Spleen (tissue), 11 donors: Measurements from ENCODE around the gene CD164. TPM values are rescaled to one million over a fixed set of nuclear protein-coding genes. Genes with fewer than 3 reads are reported as not detected.

Experiments used
- DNase-seq: peaks from one replicate; pipeline ENCODE4 v3.0.0-alpha.2; 2020
- H3K27ac ChIP-seq, 8 donors: fragments of 200-600 bp; sonication (generic) in 7 of 8; 1 replicate in 4 of 8; 2 replicates in 4 of 8; pipeline versions ENCODE4 v1.5.0 to v1.8.0; 2016 to 2021; ENCODE audit warnings: inconsistent platforms in 4 of 8, mild to moderate bottlenecking in 4 of 8, moderate library complexity in 1 of 8
- H3K27me3 ChIP-seq, 7 donors: fragments of 200-600 bp; sonication (generic) in 6 of 7; replicated peaks in 1 of 7; 1 replicate in 4 of 7; 2 replicates in 3 of 7; pipeline versions ENCODE4 v1.5.0 to v1.8.0; 2016 to 2021; ENCODE audit warnings: inconsistent platforms in 3 of 7, mild to moderate bottlenecking in 1 of 7
- H3K36me3 ChIP-seq, 6 donors: fragments of 200-600 bp; sonication (generic) in 5 of 6; 1 replicate in 4 of 6; 2 replicates in 2 of 6; pipeline versions ENCODE4 v1.5.0 to v1.8.0; 2016 to 2021; ENCODE audit warnings: inconsistent platforms in 2 of 6
- H3K4me1 ChIP-seq, 6 donors: fragments of 200-600 bp; sonication (generic) in 5 of 6; 1 replicate in 3 of 6; 2 replicates in 3 of 6; pipeline versions ENCODE4 v1.5.0 to v1.8.0; 2016 to 2021; ENCODE audit warnings: inconsistent platforms in 3 of 6
- H3K4me3 ChIP-seq, 8 donors: fragments of 200-600 bp; sonication (generic) in 7 of 8; 1 replicate in 4 of 8; 2 replicates in 4 of 8; pipeline versions ENCODE4 v1.5.0 to v1.8.0; 2016 to 2021; ENCODE audit warnings: inconsistent platforms in 4 of 8, mild to moderate bottlenecking in 4 of 8, moderate library complexity in 2 of 8
- H3K9me3 ChIP-seq, 8 donors: fragments of 200-600 bp; sonication (generic) in 7 of 8; 1 replicate in 4 of 8; 2 replicates in 4 of 8; pipeline versions ENCODE4 v1.5.0 to v1.8.0; 2016 to 2021; ENCODE audit warnings: inconsistent platforms in 4 of 8
- CTCF ChIP-seq, 11 experiments: fragments of 200-600 bp in 7 of 11; fragments of 450-650 bp in 4 of 11; sonication (generic) in 4 of 11; IDR thresholded peaks in 8 of 11; conservative IDR thresholded peaks in 3 of 11; 1 replicate in 7 of 11; 2 replicates in 4 of 11; pipeline versions ENCODE4 v1.4.0 to v1.8.0; 2016 to 2021; ENCODE audit warnings: antibody characterized with exemption in 11 of 11, inconsistent platforms in 4 of 11, mild to moderate bottlenecking in 1 of 11
- POLR2A ChIP-seq, 3 donors: fragments of 450-650 bp; IDR thresholded peaks; one replicate each; pipeline ENCODE4 v1.5.1; 2017; ENCODE audit warnings: antibody characterized with exemption in 3 of 3, mild to moderate bottlenecking in 1 of 3
- POLR2AphosphoS5 ChIP-seq, 3 donors: sonication (generic); formaldehyde crosslinking; IDR thresholded peaks; one replicate each; pipeline ENCODE4 v1.5.1; 2017; ENCODE audit warnings: antibody characterized with exemption in 3 of 3
- WGBS, 5 donors: extraction: QIAGEN DNeasy Blood & Tissue Kit in 3 of 5; methylation state at CpG; one replicate each; pipeline versions ENCODE4 v1.1.5 to v1.1.7; 2013 to 2018; 5-methylcytosine and 5-hydroxymethylcytosine counted together
- intact Hi-C: fragments of 100-400 bp; cut with DNase I; formaldehyde crosslinking; loops from one replicate; pipeline ENCODE4 v1.15.0; 2023; ENCODE audit warnings: low total_unique reads
- polyA plus RNA-seq, 3 donors: library from polyadenylated mRNA; stranded (reverse); fragments of 200-250 nt; gene quantifications; one replicate each; pipeline ENCODE4 v1.2.1, GENCODE V29; 2013
- total RNA-seq, 7 donors: library from RNA; depleted of rRNA in 3 of 7; stranded (reverse); fragments of >200 nt in 3 of 7; fragmentation: NEBNext Ultra II Directional in 4 of 7; extraction: Animal tissue kit (Norgen Biotek cat#: 25700) in 4 of 7; gene quantifications; one replicate each; pipeline versions ENCODE4 v1.1.0 to v1.2.1, GENCODE V29; 2016 to 2021
- donor health status: healthy with polysubstance abuse.
- donor health status: DM: no; HTN: no; CAD: no; lungs with moderate emphysema.
- donor health status: DM: no; HTN: no; CAD: no.
- donor health status: Bipolar disorder and iron deficiency.
- donor health status: healthy.
- donor health status: DM: no; HTN: no; CAD: no.
- donor health status: DM: yes; HTN: yes; CAD: no.

CD164 gene
- total and polyA plus RNA-seq, 10 donors = 79.4 to 249 (median 210) TPM

DNA sequence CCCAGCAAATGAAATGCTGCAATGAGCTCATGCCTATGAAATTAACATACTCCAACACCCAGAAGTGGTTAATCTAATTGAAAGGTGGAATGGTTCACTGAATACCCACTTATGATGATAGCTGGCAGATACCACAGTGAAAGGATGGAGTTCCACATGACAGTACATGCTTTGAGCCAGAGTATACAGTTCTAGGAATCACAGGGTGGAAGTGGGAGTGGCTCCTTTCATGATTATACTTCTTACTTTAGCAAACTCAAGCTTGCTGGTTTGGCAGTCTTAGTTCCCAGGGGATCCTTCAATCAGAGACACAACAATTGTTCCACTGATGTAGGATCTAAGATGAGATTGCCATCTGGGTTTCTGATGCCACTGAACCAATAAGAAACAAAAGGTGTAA lies 21.5 kb downstream of the CD164 start:
- H3K9me3 ChIP-seq = peaks cover 0 to 19% (median 15%) of the 10 kb centered on the region in 8 donors
- peaks cover 0 to 7% (median 0%) of the 10 kb centered on the region in 6 donors for H3K4me1 ChIP-seq
- no peak overlapping the region for H3K27ac ChIP-seq
- H3K27me3 ChIP-seq = no peaks in the 10 kb centered on the region
- no peak for DNase-seq
- no peak overlapping the region for H3K4me3 ChIP-seq
- peaks cover 0 to 100% (median 67%) of the 10 kb centered on the region in 6 donors for H3K36me3 ChIP-seq
- intact Hi-C loops = no loop called here
- TF ChIP-seq POLR2AphosphoS5 (IDR thresholded peaks at IDR 0.05) = no peak
- TF ChIP-seq CTCF (IDR thresholded peaks at IDR 0.05 in 8 of 11, conservative IDR thresholded peaks at IDR 0.05 in 3 of 11) = no peak
- TF ChIP-seq POLR2A (IDR thresholded peaks at IDR 0.05) = no peak

DNA sequence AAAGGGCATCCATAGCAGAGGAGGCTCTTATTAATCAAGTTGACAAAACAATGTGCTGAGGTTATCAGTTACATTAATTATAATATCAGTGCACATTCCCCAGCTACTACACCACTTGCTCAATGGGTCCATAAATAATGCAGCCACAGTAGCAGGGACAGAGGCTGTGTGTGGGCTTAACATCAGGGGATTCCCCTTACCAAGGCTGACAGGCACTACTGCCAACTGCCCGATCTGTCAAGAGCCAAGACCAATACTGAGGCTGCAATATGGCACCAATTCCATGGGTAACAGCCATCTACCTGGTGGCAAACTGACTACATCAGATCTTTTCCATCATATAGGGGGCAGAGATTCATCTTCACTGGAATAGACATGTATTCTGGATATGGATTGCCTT lies 22.0 kb downstream of the CD164 start:
- intact Hi-C loops = no loop called here
- WGBS, 5 donors = 90 to 100% (median 92%) methylated on average over 1 of the region's 1 CpG
- TF ChIP-seq POLR2A (IDR thresholded peaks at IDR 0.05) (no peak), POLR2AphosphoS5 (IDR thresholded peaks at IDR 0.05) (peak in 1 of 3 donors; percentile 4)
- Histone ChIP-seq H3K36me3 (peaks cover 0 to 100% (median 66%) of the 10 kb centered on the region in 6 donors), H3K27me3 (no peaks in the 10 kb centered on the region), H3K4me1 (peaks cover 0 to 7% (median 0%) of the 10 kb centered on the region in 6 donors), H3K27ac (no peak overlapping the region), H3K4me3 (no peak overlapping the region), H3K9me3 (peaks cover 0 to 20% (median 16%) of the 10 kb centered on the region in 8 donors)
- DNase-seq = no peak

DNA sequence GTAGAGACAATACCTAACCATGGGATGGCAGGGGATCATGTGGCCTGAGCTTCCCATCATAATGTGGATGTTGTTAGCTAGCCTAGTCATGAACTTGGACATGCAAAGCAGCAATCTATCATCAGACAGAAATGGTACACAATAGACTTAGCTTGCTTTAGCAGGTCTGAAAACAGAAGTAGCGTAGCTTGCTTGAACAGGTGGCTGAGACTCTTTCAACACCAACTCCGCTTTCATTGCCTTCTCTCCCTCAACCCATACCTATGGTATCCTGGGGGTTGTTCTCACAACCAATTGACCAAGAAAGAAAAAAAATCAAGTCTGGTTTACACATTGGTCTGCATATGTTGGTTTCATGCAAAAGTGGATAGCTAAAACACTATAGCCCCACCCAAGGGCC lies 23.0 kb downstream of the CD164 start:
- 91 to 97% (median 93%) methylated on average over 2 of the region's 2 CpGs for WGBS, 5 donors
- TF ChIP-seq POLR2A (IDR thresholded peaks at IDR 0.05) (no peak), CTCF (IDR thresholded peaks at IDR 0.05 in 8 of 11, conservative IDR thresholded peaks at IDR 0.05 in 3 of 11) (no peak), POLR2AphosphoS5 (IDR thresholded peaks at IDR 0.05) (no peak)
- H3K27ac ChIP-seq = no peak overlapping the region
- peaks cover 0 to 7% (median 0%) of the 10 kb centered on the region in 6 donors for H3K4me1 ChIP-seq
- DNase-seq = no peak
- intact Hi-C loops = no loop called here
- peaks cover 0 to 100% (median 62%) of the 10 kb centered on the region in 6 donors for H3K36me3 ChIP-seq
- H3K27me3 ChIP-seq = no peaks in the 10 kb centered on the region
- H3K9me3 ChIP-seq = peaks cover 0 to 17% (median 12%) of the 10 kb centered on the region in 8 donors
- no peak overlapping the region for H3K4me3 ChIP-seq

DNA sequence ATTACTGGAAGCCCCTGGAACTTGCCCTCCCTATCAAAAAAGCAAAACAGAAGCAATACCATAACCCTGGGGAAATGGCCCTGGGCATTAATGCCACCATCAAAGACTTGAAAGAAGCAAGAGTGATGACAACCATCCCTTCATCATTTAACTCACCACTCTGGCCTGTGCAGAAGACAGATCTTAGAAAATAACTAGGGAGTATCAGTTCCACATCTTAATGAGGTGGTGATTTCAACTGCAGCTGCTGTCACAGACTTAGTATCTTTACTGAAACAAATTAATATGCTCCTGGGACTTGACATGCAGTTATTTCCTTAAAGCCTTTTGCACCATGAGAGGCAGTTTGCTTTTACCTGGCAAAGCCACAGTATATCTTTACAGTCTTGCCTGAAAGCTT lies 24.1 kb downstream of the CD164 start:
- Histone ChIP-seq H3K36me3 (peaks cover 0 to 100% (median 55%) of the 10 kb centered on the region in 6 donors), H3K4me1 (peaks cover 0 to 2% (median 0%) of the 10 kb centered on the region in 6 donors), H3K27ac (no peak overlapping the region), H3K9me3 (peaks cover 0 to 17% (median 12%) of the 10 kb centered on the region in 8 donors), H3K4me3 (no peak overlapping the region), H3K27me3 (no peaks in the 10 kb centered on the region)
- intact Hi-C loops = no loop called here
- no peak for TF ChIP-seq POLR2A (IDR thresholded peaks at IDR 0.05)
- TF ChIP-seq POLR2AphosphoS5 (IDR thresholded peaks at IDR 0.05) = no peak
- TF ChIP-seq CTCF (IDR thresholded peaks at IDR 0.05 in 8 of 11, conservative IDR thresholded peaks at IDR 0.05 in 3 of 11) = no peak
- DNase-seq = no peak

- Histone ChIP-seq H3K36me3 (peaks cover 0 to 89% (median 41%) of the 10 kb centered on the region in 6 donors), H3K4me1 (peaks cover 0 to 21% (median 5%) of the 10 kb centered on the region in 6 donors), H3K9me3 (peaks cover 0 to 17% (median 12%) of the 10 kb centered on the region in 8 donors), H3K4me3 (no peak overlapping the region), H3K27me3 (no peaks in the 10 kb centered on the region), H3K27ac (no peak overlapping the region)
- intact Hi-C loops = no loop called here
- WGBS, 5 donors = 97 to 99% (median 97%) methylated on average over 3 of the region's 3 CpGs
- TF ChIP-seq POLR2A (IDR thresholded peaks at IDR 0.05) (no peak), CTCF (IDR thresholded peaks at IDR 0.05 in 8 of 11, conservative IDR thresholded peaks at IDR 0.05 in 3 of 11) (no peak), POLR2AphosphoS5 (IDR thresholded peaks at IDR 0.05) (no peak)
- DNase-seq = no peak
Observed at GRCh38 chr6:109356237-109356636, 26.0 kb downstream of the CD164 start.
